Loucy (cell line): ENCODE data around the gene PDE5A.

Source experiments
- CTCF ChIP-seq: fragments of 200-600 bp; sonication (generic); conservative IDR thresholded peaks from 2 replicates; pipeline ENCODE4 v1.5.1; 2014; ENCODE audit warnings: mild to moderate bottlenecking, antibody characterized with exemption, low read length
- EZH2phosphoT487 ChIP-seq: fragments of 200-600 bp; IDR thresholded peaks from 2 replicates; pipeline ENCODE4 v1.6.1; 2018; ENCODE audit warnings: antibody characterized with exemption, mild to moderate bottlenecking, moderate library complexity, borderline replicate concordance

GRCh38 chr4:119529788-119530187 lies 98.8 kb downstream of the PDE5A start:
- TF ChIP-seq CTCF (no peak), EZH2phosphoT487 (no peak)
